ENCODE results near the gene C5orf34.

GRCh38 chr5:43482490-43483297 lies 32.3 kb downstream of the C5orf34 start:
- TF ChIP-seq POLR2A (IDR thresholded peaks at IDR 0.05) = no peak
- TF ChIP-seq CTCF (IDR thresholded peaks at IDR 0.05) = no peak
- no peak for TF ChIP-seq POLR2AphosphoS5 (IDR thresholded peaks at IDR 0.05)
